GM12878 (cell line): ENCODE data around the gene ZSWIM6. TPM values are rescaled to one million over a fixed set of nuclear protein-coding genes. Genes with fewer than 3 reads are reported as not detected.

ENCODE experiments used
- ATF2 ChIP-seq: IDR thresholded peaks from 2 replicates; pipeline ENCODE4 v1.6.1; 2012; ENCODE audit warnings: low read length, inconsistent platforms
- E2F8 ChIP-seq: fragments of 450-650 bp; IDR thresholded peaks from 2 replicates; pipeline ENCODE4 v1.6.1; 2018; ENCODE audit warnings: mild to moderate bottlenecking, low read depth, moderate library complexity; ENCODE audit not compliant: partially characterized antibody
- IRF5 ChIP-seq: fragments of 450-650 bp; IDR thresholded peaks from 2 replicates; pipeline ENCODE4 v1.6.1; 2017; ENCODE audit warnings: borderline replicate concordance
- NR2C1 ChIP-seq: fragments of 450-650 bp; IDR thresholded peaks from 2 replicates; pipeline ENCODE4 v1.6.1; 2017; ENCODE audit warnings: antibody characterized with exemption, mild to moderate bottlenecking, moderate library complexity
- POLR2AphosphoS5 ChIP-seq: IDR thresholded peaks from 2 replicates; pipeline ENCODE4 v1.6.1; 2011; ENCODE audit warnings: mild to moderate bottlenecking, low read length, inconsistent platforms
- RCOR1 ChIP-seq: conservative IDR thresholded peaks from 2 replicates; pipeline ENCODE4 v1.6.1; 2012; ENCODE audit warnings: low read depth, low read length, improper control_type of control experiment
- SP1 ChIP-seq: IDR thresholded peaks from one replicate; pipeline ENCODE4 v1.6.1; 2011; ENCODE audit warnings: low read depth, low read length
- SREBF1 ChIP-seq: IDR thresholded peaks from 2 replicates; pipeline ENCODE4 v1.6.1; 2012; ENCODE audit warnings: mild to moderate bottlenecking, low read length
- SUPT20H ChIP-seq: IDR thresholded peaks from 2 replicates; pipeline ENCODE4 v1.6.1; 2011; ENCODE audit warnings: low read depth, mild to moderate bottlenecking, low read length, moderate library complexity, borderline replicate concordance; ENCODE audit not compliant: control insufficient read depth
- TCF12 ChIP-seq: IDR thresholded peaks from 2 replicates; pipeline ENCODE4 v1.6.1; 2011; ENCODE audit warnings: low read depth, mild to moderate bottlenecking, low read length
- TCF7 ChIP-seq: IDR thresholded peaks from 2 replicates; pipeline ENCODE4 v1.6.1; 2014; ENCODE audit warnings: antibody characterized with exemption, borderline replicate concordance
- ZBTB11 ChIP-seq: fragments of 450-650 bp; formaldehyde crosslinking; IDR thresholded peaks from 2 replicates; pipeline ENCODE4 v1.5.0; 2022; ENCODE audit warnings: mild to moderate bottlenecking, missing genetic modification characterization
- ZBTB4 ChIP-seq: fragments of 450-650 bp; formaldehyde crosslinking; IDR thresholded peaks from 2 replicates; pipeline ENCODE4 v1.4.0; 2022; ENCODE audit warnings: mild to moderate bottlenecking, moderate library complexity
- ZNF207 ChIP-seq: fragments of 450-650 bp; IDR thresholded peaks from 2 replicates; pipeline ENCODE4 v1.6.1; 2014; ENCODE audit warnings: antibody characterized with exemption, mild to moderate bottlenecking, borderline replicate concordance
- ZNF217 ChIP-seq: fragments of 450-650 bp; IDR thresholded peaks from 2 replicates; pipeline ENCODE4 v1.6.1; 2017; ENCODE audit warnings: antibody characterized with exemption, mild to moderate bottlenecking
- ZNF274 ChIP-seq: IDR thresholded peaks from one replicate; pipeline ENCODE4 v1.8.0; 2011; ENCODE audit not compliant: insufficient read length, insufficient read depth
- ZSCAN29 ChIP-seq: fragments of 450-650 bp; IDR thresholded peaks from 2 replicates; pipeline ENCODE4 v1.6.1; 2017; ENCODE audit warnings: mild to moderate bottlenecking, moderate library complexity
- polyA plus RNA-seq, 11 experiments: library from polyadenylated mRNA; depleted of rRNA in 4 of 11; unstranded in 6 of 11; stranded (reverse) in 5 of 11; fragments of >200 nt; fragmentation: Nextera tagmentation in 4 of 11; fragmentation: Illumina TruSeq in 1 of 11; extraction: Ambion mirVana in 4 of 11; extraction: Trizol in 1 of 11; gene quantifications; 1 replicate in 1 of 11; 2 replicates in 10 of 11; pipeline versions ENCODE4 v1.2.1 to v1.2.3, GENCODE V29; 2011 to 2016; ENCODE audit warnings: inconsistent platforms in 2 of 11, missing spikeins in 2 of 11, low read depth in 1 of 11
- total RNA-seq, 4 experiments: library from RNA; depleted of rRNA in 3 of 4; stranded (reverse); fragments of >200 nt in 3 of 4; fragmentation: Illumina TruSeq in 1 of 4; extraction: Trizol in 1 of 4; gene quantifications; 2 replicates each; pipeline versions ENCODE4 v1.2.1 to v1.2.3, GENCODE V29; 2013 to 2021

ZSWIM6 gene
- total and polyA plus RNA-seq, 10 of the 15 experiments (the other 5 are each of a cell fraction or from before 2014, with no cell fraction given): 0.53 to 6.2 (median 3.4) TPM

- TF ChIP-seq E2F8 (no peak), ZSCAN29 (no peak), RCOR1 (no peak), ZBTB11 (CRISPR knock-in tag) (no peak), SREBF1 (no peak), ZBTB4 (no peak), ZNF274 (no peak), ZNF207 (no peak), POLR2AphosphoS5 (no peak), ZNF217 (no peak), SP1 (no peak), SUPT20H (no peak), ATF2 (peak; percentile 79), TCF12 (no peak), IRF5 (no peak), NR2C1 (no peak), TCF7 (peak; percentile 81)
Measured at GRCh38 chr5:61327760-61328753, 4.0 kb upstream of the ZSWIM6 start (continued).
